HCEC 1CT (cell line): ENCODE measurements around the gene KRTAP19-3.
"Not testable (repeated sequence)": the region's sequence is repeated elsewhere in the genome, so short reads cannot be mapped to it uniquely, and the experiment has no call there.

Experiments used
- DNase-seq: peaks from one replicate; pipeline ENCODE4 v3.0.0-alpha.2; 2017

KRTAP19-3 gene

GRCh38 chr21:30491963-30492428, at the start of gene KRTAP19-3:
Gene KRTAP19-3 (minus strand): TSS chr21:30492013. CDS start chr21:30491957, 56 bp downstream.
- no peak for DNase-seq

DNA sequence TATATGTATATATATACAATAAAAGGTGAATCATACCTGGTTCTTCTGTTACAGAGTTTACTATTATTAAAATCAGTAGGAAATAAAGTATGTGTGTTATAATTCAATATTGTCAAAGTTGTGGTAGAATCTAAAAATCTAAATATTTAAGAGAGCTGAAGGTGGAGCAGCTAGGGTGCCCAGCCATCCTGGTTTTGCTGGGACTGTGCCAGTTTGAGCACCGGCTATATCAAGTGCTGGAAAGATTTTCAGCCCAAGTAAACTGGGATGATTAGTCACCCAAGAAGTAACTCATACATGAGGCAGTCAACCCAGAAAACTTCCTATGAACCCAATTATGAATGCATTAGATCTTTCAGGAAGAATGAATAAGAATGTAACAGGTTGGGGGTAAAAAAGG, 27.1 kb upstream of the KRTAP19-3 start:
- DNase-seq = no peak

DNA sequence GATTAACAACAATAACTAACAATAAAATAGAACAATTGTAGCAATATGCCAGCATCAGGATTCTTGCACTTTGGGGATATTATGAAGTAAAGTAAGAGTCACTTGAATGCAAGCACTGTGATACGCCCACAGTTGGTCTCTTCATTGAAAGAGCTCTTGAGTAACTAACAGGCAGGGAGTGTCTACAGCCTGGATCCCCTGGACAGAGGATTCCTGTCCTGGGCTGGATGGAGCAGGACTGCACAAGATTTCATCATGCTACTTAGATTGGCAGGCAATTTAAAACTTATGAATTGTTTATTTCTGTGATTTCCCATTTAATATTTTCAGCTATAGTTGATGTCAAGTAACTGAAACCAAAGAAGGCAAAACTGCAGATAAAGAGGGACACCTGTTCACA, 23.9 kb upstream of the KRTAP19-3 start:
- no peak for DNase-seq

DNA sequence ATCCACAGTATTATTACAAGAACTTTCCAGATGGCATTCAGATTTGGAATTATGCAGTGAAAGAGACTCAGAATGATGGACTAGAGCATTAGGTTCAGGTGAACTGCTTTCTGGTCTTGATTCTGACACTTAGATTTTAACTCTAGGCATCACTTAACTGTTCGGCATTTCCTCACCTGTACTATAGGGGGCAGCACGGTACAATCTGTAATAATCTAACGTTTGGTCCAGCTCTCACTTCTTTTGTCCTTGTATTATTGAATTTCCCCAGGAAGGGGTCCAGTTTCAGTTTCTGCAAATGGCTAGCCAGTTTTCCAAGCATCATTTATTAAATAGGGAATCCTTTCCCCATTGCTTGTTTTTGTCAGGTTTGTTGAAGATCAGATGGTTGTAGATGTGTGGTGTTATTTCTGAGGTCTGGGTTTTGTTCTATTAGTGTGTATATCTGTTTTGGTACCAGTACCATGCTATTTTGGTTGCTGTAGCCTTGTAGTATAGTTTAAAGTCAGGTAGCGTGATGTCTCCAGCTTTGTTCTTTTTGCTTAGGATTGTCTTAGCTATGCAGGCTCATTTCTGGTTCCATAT, 13.9 kb upstream of the KRTAP19-3 start:
- not testable (repeated sequence) for DNase-seq

- DNase-seq = no peak
These were observed 10.2 kb upstream of the KRTAP19-3 start, which contains the start of gene KRTAP19-5 for GRCh38 chr21:30502041-30502440. Gene KRTAP19-5 (minus strand): TSS chr21:30502141. CDS start chr21:30502090, 51 bp downstream.

DNA sequence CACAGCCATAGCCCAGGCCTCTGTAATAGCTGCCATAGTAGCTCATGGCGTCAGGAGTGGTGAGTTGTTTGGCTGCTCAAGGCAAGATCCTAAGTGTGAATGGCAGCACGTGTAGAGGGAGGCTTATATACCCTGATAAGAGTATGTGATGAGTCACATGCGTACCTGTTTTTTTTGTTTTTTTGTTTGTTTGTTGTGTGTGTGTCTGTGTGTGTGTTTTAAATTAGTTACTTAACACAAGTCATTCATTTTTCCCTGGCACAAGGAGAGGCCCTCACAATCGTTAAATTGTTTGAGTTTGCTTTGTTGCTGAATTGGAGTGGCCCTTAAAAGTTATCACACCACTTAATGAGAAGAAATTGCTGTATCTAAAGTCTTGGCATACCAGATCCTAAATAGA, 5.3 kb upstream of the KRTAP19-3 start, which contains the start of gene KRTAP19-4:
TSS of gene KRTAP19-4 (minus strand) at position 101 of the 400 bp plus-strand sequence. CDS start at position 46, 55 bp downstream.
- no peak for DNase-seq

DNA sequence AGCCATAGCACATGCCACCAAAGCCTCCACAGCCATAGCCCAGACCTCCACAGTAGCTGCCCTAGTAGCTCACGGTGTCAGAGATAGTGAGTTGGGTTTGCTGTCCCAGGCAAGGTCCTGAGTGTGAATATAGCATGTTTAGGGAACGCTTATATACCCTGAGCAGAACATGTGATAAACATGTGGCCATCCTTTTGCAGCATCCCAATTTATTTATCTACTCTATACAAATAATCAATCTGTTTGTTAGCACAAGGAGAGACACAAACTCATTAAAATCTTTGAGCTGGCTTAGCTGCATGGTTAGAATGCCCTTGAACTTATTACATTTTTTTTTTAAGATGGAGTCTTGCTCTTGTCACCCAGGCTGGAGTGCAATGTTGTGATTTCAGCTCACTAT, 4.5 kb downstream of the KRTAP19-3 start, which contains the start of gene KRTAP19-2:
TSS of gene KRTAP19-2 (minus strand) at position 101 of the 400 bp plus-strand sequence. CDS start at position 13, 88 bp downstream.
- DNase-seq = no peak

DNA sequence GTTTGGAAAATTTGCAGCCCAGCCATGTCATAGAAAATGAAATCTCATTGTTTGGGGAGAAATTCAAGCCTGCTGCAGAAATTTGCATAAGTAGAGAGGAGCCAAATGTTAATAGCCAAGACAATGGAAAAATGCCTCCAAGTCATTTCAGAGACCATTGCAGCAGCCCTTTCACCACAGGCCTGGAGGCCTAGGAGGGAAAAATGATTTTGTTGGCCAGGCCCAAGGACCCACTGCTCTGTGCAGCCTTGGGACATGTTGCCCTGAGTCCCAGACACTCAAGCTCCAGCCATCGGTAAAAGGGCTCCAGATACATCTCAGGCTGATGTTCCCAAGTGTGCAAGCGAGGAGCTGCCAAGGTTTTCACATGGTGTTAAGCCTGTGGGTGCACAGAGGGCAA, 5.6 kb downstream of the KRTAP19-3 start:
- no peak for DNase-seq

DNA sequence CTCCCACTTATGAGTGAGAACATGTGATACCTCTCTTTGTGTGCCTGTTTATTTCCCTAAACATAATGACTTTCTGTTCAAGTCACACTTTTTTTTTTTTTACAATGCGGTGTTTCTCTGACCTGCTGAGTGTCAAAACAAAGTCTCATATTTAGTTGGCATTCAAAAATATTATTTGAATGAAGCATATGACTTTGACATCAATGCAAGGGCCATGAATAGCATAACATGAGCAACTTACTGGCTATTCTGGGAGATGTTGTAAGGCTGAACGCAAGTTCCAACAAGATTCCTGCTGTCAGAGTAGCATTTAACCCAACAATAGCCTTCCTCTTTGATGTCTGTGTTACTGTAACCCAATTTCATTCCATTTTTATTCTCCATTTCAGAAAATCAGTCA, 9.7 kb downstream of the KRTAP19-3 start:
- no peak for DNase-seq

DNA sequence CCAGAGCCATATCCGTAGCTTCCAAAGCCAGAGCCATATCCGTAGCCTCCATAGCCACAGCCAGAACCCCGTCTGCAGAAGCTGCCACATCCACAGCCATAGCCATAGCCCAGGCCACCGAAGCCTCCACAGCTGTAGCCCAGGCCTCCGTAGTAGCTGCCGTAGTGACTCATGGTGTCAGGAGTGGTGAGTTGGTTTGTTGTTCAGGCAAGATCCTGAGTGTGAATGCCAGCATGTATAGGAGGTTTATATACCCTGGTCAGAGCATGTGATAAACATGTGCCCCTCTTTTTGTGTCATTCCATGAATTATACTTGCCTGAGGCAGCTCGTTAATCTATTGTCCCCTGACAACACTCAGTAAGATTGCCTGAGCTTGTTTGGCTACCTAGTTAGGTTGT, 11.7 kb downstream of the KRTAP19-3 start, which contains the start of gene KRTAP19-1:
TSS of gene KRTAP19-1 (minus strand) at position 223 of the 400 bp plus-strand sequence. CDS start at position 173, 50 bp downstream.
- DNase-seq = no peak

GRCh38 chr21:30479259-30479658, 12.6 kb downstream of the KRTAP19-3 start:
- DNase-seq = no peak

- DNase-seq = no peak
These were observed 13.8 kb downstream of the KRTAP19-3 start for GRCh38 chr21:30478004-30478403.

GRCh38 chr21:30468900-30469714, 22.7 kb downstream of the KRTAP19-3 start:
- DNase-seq = no peak

GRCh38 chr21:30463713-30464112, 28.1 kb downstream of the KRTAP19-3 start:
- DNase-seq = no peak

DNA sequence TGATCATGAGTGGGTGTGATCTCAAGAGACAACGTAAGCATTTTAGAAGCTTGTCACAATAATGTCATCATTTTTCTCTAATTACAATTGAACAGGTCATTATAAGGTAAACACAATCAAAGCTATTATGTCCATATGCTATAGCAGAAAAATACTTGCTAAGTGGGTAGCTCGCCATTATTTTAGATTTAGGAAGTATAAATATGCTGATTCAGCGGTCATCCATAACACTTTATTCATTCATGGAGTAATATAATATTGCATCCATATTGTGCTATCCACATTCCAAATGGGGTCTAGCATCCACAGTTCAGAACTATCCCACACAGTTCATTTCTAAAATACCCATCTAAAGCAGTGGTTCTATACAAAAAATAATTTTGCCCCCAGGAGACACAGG, 43.3 kb downstream of the KRTAP19-3 start:
- DNase-seq = no peak

DNA sequence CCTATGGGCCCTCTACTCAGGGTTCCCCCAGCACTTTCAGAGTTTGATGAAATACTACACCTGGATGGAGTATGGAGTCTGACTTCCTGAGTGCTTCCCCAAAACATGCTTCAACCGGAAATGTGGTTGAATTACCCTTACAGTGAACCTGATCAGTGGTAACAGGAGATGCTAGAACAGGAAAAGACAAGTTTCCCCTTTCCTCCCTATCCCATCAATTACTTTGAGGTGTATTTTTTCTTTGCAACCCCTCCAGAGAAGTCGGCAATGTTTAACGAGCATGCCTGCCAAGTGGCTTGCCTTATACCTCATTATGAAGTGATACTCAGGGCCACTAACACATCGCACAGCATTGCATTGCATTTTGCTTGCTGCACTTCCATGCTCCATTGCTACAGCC, 44.8 kb downstream of the KRTAP19-3 start:
- no peak for DNase-seq

GRCh38 chr21:30444204-30444603, 47.6 kb downstream of the KRTAP19-3 start:
- DNase-seq = no peak

GRCh38 chr21:30443226-30443625, 48.6 kb downstream of the KRTAP19-3 start:
- no peak for DNase-seq
